ENCODE data around the gene VAV1. TPM values are rescaled to one million over a fixed set of nuclear protein-coding genes. Genes with fewer than 3 reads are reported as not detected.

The VAV1 gene
- total and polyA plus RNA-seq, 2 of the 8 experiments (the other 6 are each of a cell fraction or from before 2014, with no cell fraction given), result 0.21 to 0.22 TPM

DNA sequence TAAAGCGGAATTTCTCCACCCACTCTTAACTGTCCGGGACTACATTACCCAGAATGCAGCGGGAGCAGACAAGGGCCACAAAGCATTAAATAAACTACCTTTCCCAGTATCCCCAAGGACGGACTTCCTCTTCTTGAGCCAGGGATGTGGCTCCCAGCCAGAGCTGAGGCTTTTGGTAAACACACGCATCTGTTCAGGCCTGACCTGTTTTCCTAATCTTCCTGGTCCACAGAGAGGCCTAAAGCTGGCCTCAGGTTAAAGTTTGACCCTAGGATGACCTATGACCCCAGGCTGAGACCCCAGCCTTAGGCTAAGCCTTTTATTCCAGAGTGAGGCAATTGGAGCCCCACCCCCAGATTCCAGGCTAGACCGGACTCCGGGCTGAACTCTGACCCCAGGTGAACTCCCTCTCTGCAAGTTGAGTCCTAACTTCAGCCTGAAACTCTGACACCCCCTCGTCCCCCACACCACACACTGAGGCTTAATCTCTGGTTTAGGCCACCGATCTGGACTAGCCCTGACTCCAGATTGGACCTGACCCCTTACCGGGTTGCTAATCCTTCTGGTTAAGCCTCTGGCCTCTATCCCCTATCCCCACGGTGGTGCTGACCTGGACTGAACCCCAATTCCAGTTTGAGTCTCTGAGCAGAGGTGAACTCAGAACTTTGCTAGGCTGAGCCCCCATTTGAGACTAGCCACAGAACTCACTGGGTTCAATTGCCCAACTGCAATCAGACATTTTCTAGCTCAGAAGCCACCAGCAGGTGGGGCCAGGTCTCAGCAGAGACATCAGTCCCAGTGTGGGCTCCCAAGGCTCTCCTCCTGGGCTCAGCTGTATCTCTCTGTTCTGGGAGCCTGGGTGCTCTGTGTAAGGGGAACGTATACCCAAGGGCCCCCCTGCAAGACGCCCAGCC lies 34.4 kb upstream of the VAV1 start (continued):
- TF ChIP-seq TEAD4 (IDR thresholded peaks at IDR 0.05; ENCODE audit: low read depth, low read length) (0 out of 2 replicates have a peak, but pooled peaks have one; percentile 42), TAF1 (IDR thresholded peaks at IDR 0.05; ENCODE audit: low read depth, low read length) (no peak), TAF7 (optimal IDR thresholded peaks at IDR 0.05; ENCODE audit: borderline replicate concordance, low read depth, low read length) (no peak), SP1 (IDR thresholded peaks at IDR 0.05; ENCODE audit: low read depth, low read length) (no peak), EGR1 (IDR thresholded peaks at IDR 0.05; ENCODE audit: borderline replicate concordance, low read depth, low read length) (peak; percentile 79; the same call in 1 of the 2 replicates), KDM5A (IDR thresholded peaks at IDR 0.05; ENCODE audit: low read length) (no peak), JUND (IDR thresholded peaks at IDR 0.05; ENCODE audit: low read length) (no peak), SP2 (IDR thresholded peaks at IDR 0.05; ENCODE audit: low read length) (no peak), EZH2 (IDR thresholded peaks at IDR 0.05; ENCODE audit: low read depth, low read length, severe bottlenecking) (no peak), CBX5 (IDR thresholded peaks at IDR 0.05; ENCODE audit: low read depth, low read length) (no peak), MAFK (IDR thresholded peaks at IDR 0.05; ENCODE audit: low read depth, low read length) (no peak), SIRT6 (IDR thresholded peaks at IDR 0.05; ENCODE audit: low read length) (no peak), TBP (IDR thresholded peaks at IDR 0.05; ENCODE audit: low read depth, low read length) (no peak), ZNF274 (IDR thresholded peaks at IDR 0.05; ENCODE audit: borderline replicate concordance, extremely low read depth, low read length) (no peak), CHD2 (IDR thresholded peaks at IDR 0.05; ENCODE audit: low read length) (no peak), HDAC6 (IDR thresholded peaks at IDR 0.05; ENCODE audit: low read depth, low read length) (no peak), RAD21 (IDR thresholded peaks at IDR 0.05 in 1 of 2, conservative IDR thresholded peaks at IDR 0.05 in 1 of 2; ENCODE audit: low read depth in 2 of 2, low read length in 2 of 2) (peak; percentile 64 to 74), SAP30 (IDR thresholded peaks at IDR 0.05; ENCODE audit: insufficient read depth, insufficient replicate concordance, low read length) (no peak), NANOG (IDR thresholded peaks at IDR 0.05; ENCODE audit: insufficient read depth, low read depth, low read length, poor library complexity, severe bottlenecking) (no peak)
- TF ChIP-seq, protein P1, sequence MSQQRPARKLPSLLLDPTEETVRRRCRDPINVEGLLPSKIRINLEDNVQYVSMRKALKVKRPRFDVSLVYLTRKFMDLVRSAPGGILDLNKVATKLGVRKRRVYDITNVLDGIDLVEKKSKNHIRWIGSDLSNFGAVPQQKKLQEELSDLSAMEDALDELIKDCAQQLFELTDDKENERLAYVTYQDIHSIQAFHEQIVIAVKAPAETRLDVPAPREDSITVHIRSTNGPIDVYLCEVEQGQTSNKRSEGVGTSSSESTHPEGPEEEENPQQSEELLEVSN (IDR thresholded peaks at IDR 0.05), result no peak
- TF ChIP-seq, protein P2, sequence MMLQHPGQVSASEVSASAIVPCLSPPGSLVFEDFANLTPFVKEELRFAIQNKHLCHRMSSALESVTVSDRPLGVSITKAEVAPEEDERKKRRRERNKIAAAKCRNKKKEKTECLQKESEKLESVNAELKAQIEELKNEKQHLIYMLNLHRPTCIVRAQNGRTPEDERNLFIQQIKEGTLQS (IDR thresholded peaks at IDR 0.05; ENCODE audit: insufficient read depth, low read depth, low read length), result no peak
- TF ChIP-seq, protein P3, sequence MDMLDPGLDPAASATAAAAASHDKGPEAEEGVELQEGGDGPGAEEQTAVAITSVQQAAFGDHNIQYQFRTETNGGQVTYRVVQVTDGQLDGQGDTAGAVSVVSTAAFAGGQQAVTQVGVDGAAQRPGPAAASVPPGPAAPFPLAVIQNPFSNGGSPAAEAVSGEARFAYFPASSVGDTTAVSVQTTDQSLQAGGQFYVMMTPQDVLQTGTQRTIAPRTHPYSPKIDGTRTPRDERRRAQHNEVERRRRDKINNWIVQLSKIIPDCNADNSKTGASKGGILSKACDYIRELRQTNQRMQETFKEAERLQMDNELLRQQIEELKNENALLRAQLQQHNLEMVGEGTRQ (IDR thresholded peaks at IDR 0.05; ENCODE audit: low read length), result no peak

Measured in H1 (cell line).